IMR-90 (cell line): ENCODE data around the gene GIMAP4. TPM values are rescaled to one million over a fixed set of nuclear protein-coding genes. Genes with fewer than 3 reads are reported as not detected.

Source experiments
- ATAC-seq: fragments of 200-7000 bp; cut with Tn5 transposase; 2 replicates; pipeline ENCODE4 v1.9.1; 2020; ENCODE audit warnings: low read depth, mild to moderate bottlenecking, moderate library complexity
- BruUV-seq: library from RNA; stranded (reverse); fragments of 400-500 nt; replicated peaks from 2 replicates; lab custom pipeline; 2021; lab: Mats Ljungman, UMichigan
- CTCF ChIA-PET: fragments of 300-600 bp; formaldehyde crosslinking; extraction: SDS; loops from one replicate; lab custom pipeline; 2021; ENCODE audit warnings: antibody characterized with exemption; lab: Yijun Ruan, JAX
- POLR2A ChIA-PET: fragments of 300-600 bp; sonication (Branson Sonifier 250); formaldehyde crosslinking; loops from one replicate; lab custom pipeline; 2022; ENCODE audit warnings: antibody characterized with exemption; ENCODE audit not compliant: unreplicated experiment; lab: Charles Lee
- DNase-seq: peaks from one replicate; pipeline ENCODE4 v3.0.0; 2013
- H2AFZ ChIP-seq: replicated peaks from 2 replicates; pipeline ENCODE3; 2013; ENCODE audit warnings: low read length, mild to moderate bottlenecking; ENCODE audit not compliant: poor library complexity
- H2AK5ac ChIP-seq: 2 replicates; pipeline ENCODE4 v1.6.1; 2013; ENCODE audit warnings: low read depth, low read length, inconsistent platforms
- H2AK9ac ChIP-seq: replicated peaks from 2 replicates; pipeline ENCODE3; 2013; ENCODE audit warnings: mild to moderate bottlenecking, low read depth, low read length, moderate library complexity; ENCODE audit not compliant: poor library complexity
- H2BK120ac ChIP-seq: 2 replicates; pipeline ENCODE4 v1.6.1; 2013; ENCODE audit warnings: low read depth, low read length, inconsistent platforms
- H2BK15ac ChIP-seq: 3 replicates; pipeline ENCODE4 v1.6.1; 2013; ENCODE audit warnings: low read depth, low read length, inconsistent platforms
- H2BK20ac ChIP-seq: 2 replicates; pipeline ENCODE4 v1.6.1; 2013; ENCODE audit warnings: low read depth, mild to moderate bottlenecking, inconsistent platforms, low read length, moderate library complexity
- H2BK5ac ChIP-seq: 2 replicates; pipeline ENCODE4 v1.6.1; 2013; ENCODE audit warnings: mild to moderate bottlenecking, low read depth, low read length, inconsistent platforms; ENCODE audit not compliant: poor library complexity, severe bottlenecking
- H3K14ac ChIP-seq: replicated peaks from 2 replicates; pipeline ENCODE4 v1.6.1; 2013; ENCODE audit warnings: low read depth, low read length, inconsistent platforms
- H3K18ac ChIP-seq: 2 replicates; pipeline ENCODE4 v1.6.1; 2013; ENCODE audit warnings: low read depth, low read length, control low read depth
- H3K23ac ChIP-seq: 2 replicates; pipeline ENCODE4 v1.6.1; 2013; ENCODE audit warnings: low read depth, low read length, inconsistent platforms
- H3K27ac ChIP-seq: 2 replicates; pipeline ENCODE4 v1.5.1; 2013; ENCODE audit warnings: mild to moderate bottlenecking, control low read depth, low read length; ENCODE audit not compliant: insufficient read depth
- H3K27me3 ChIP-seq: 2 replicates; pipeline ENCODE4 v1.6.1; 2013; ENCODE audit warnings: low read length; ENCODE audit not compliant: control insufficient read depth, insufficient read depth
- H3K36me3 ChIP-seq: 2 replicates; pipeline ENCODE4 v1.6.1; 2013; ENCODE audit warnings: low read length, mixed read lengths; ENCODE audit not compliant: control insufficient read depth, insufficient read depth
- H3K4ac ChIP-seq: 2 replicates; pipeline ENCODE4 v1.6.1; 2013; ENCODE audit warnings: low read depth, low read length, inconsistent platforms
- H3K4me1 ChIP-seq: 2 replicates; pipeline ENCODE4 v1.6.1; 2013; ENCODE audit warnings: low read length, mixed read lengths; ENCODE audit not compliant: control insufficient read depth, insufficient read depth
- H3K4me2 ChIP-seq: 2 replicates; pipeline ENCODE4 v1.6.1; 2013; ENCODE audit warnings: low read depth, mild to moderate bottlenecking, control low read depth, low read length, moderate library complexity
- H3K4me3 ChIP-seq: 2 replicates; pipeline ENCODE4 v1.5.1; 2013; ENCODE audit warnings: low read depth, mild to moderate bottlenecking, control low read depth, low read length, moderate library complexity; ENCODE audit not compliant: insufficient read depth
- H3K56ac ChIP-seq: 2 replicates; pipeline ENCODE4 v1.6.1; 2013; ENCODE audit warnings: low read length, inconsistent platforms; ENCODE audit not compliant: insufficient read depth; ENCODE audit errors: extremely low read depth
- H3K79me1 ChIP-seq, 2 experiments: 2 replicates each; pipeline ENCODE4 v1.6.1; 2013; ENCODE audit warnings: low read length in 2 of 2, inconsistent platforms in 1 of 2, low read depth in 1 of 2
- H3K9ac ChIP-seq: 2 replicates; pipeline ENCODE4 v1.6.1; 2013; ENCODE audit warnings: low read depth, low read length, control low read depth
- H3K9me1 ChIP-seq: 2 replicates; pipeline ENCODE4 v1.6.1; 2013; ENCODE audit warnings: low read length, inconsistent platforms; ENCODE audit not compliant: insufficient read depth
- H3K9me3 ChIP-seq: 2 replicates; pipeline ENCODE4 v1.6.1; 2013; ENCODE audit warnings: low read length; ENCODE audit not compliant: control insufficient read depth, insufficient read depth
- H4K20me1 ChIP-seq: 2 replicates; pipeline ENCODE4 v1.6.1; 2013; ENCODE audit warnings: low read length, inconsistent platforms; ENCODE audit not compliant: insufficient read depth
- H4K5ac ChIP-seq: 2 replicates; pipeline ENCODE4 v1.6.1; 2013; ENCODE audit warnings: mild to moderate bottlenecking, low read depth, low read length, control low read depth
- H4K8ac ChIP-seq, 2 experiments: 2 replicates each; pipeline ENCODE4 v1.6.1; 2013; ENCODE audit warnings: low read depth in 2 of 2, low read length in 2 of 2, control low read depth in 1 of 2, inconsistent platforms in 1 of 2
- H4K91ac ChIP-seq: 2 replicates; pipeline ENCODE4 v1.6.1; 2013; ENCODE audit warnings: low read depth, low read length, inconsistent platforms; ENCODE audit not compliant: insufficient read depth
- CEBPB ChIP-seq: IDR thresholded peaks from 2 replicates; pipeline ENCODE4 v1.6.1; 2012; ENCODE audit warnings: low read depth, low read length, improper control_type of control experiment
- CHD1 ChIP-seq: IDR thresholded peaks from 2 replicates; pipeline ENCODE4 v1.6.1; 2012; ENCODE audit warnings: low read depth, low read length, improper control_type of control experiment
- CTCF ChIP-seq: conservative IDR thresholded peaks from 2 replicates; pipeline ENCODE4 v1.5.1; 2012; ENCODE audit warnings: mild to moderate bottlenecking, low read depth, low read length, improper control_type of control experiment
- FOS ChIP-seq: fragments of 150-350 bp; IDR thresholded peaks from 2 replicates; pipeline ENCODE4 v1.6.1; 2016; ENCODE audit warnings: low read depth, low read length
- MAFK ChIP-seq: IDR thresholded peaks from 2 replicates; pipeline ENCODE4 v1.6.1; 2012; ENCODE audit warnings: low read depth, low read length, improper control_type of control experiment
- MXI1 ChIP-seq: IDR thresholded peaks from 2 replicates; pipeline ENCODE4 v1.6.1; 2012; ENCODE audit warnings: low read depth, mild to moderate bottlenecking, low read length, moderate library complexity, borderline replicate concordance
- NFE2L2 ChIP-seq: fragments of 150-350 bp; IDR thresholded peaks from 2 replicates; pipeline ENCODE4 v1.6.1; 2016; ENCODE audit warnings: low read depth, mild to moderate bottlenecking, low read length
- RAD21 ChIP-seq: IDR thresholded peaks from 2 replicates; pipeline ENCODE4 v1.6.1; 2012; ENCODE audit warnings: low read length, improper control_type of control experiment
- RCOR1 ChIP-seq: IDR thresholded peaks from 2 replicates; pipeline ENCODE4 v1.6.1; 2012; ENCODE audit warnings: mild to moderate bottlenecking, low read length, improper control_type of control experiment; ENCODE audit not compliant: insufficient replicate concordance
- RFX5 ChIP-seq: IDR thresholded peaks from 2 replicates; pipeline ENCODE4 v1.8.0; 2012; ENCODE audit warnings: low read depth, mild to moderate bottlenecking, low read length, moderate library complexity
- SMC3 ChIP-seq: fragments of 150-350 bp; IDR thresholded peaks from 2 replicates; pipeline ENCODE4 v1.6.1; 2016; ENCODE audit warnings: low read depth, mild to moderate bottlenecking, antibody characterized with exemption, low read length, moderate library complexity
- WGBS, 2 experiments: methylation state at CpG; one replicate each; pipeline versions ENCODE4 v1.1.5 to v1.1.7; 2013; ENCODE audit warnings: missing lambda C conversion rate in 2 of 2; ENCODE audit not compliant: insufficient read length in 1 of 2; ENCODE audit errors: extremely low coverage in 2 of 2; 5-methylcytosine and 5-hydroxymethylcytosine counted together
- dilution Hi-C: fragments of 300-500 bp; cut with HindIII; formaldehyde crosslinking; loops from one replicate; pipeline ENCODE4 v1.14.3; 2018; ENCODE audit warnings: low sequenced_read_pairs; ENCODE audit not compliant: unreplicated experiment
- in situ Hi-C: fragments of 300-500 bp; cut with MboI; formaldehyde crosslinking; loops from 3 replicates; pipeline ENCODE4 v1.14.3; 2019; ENCODE audit warnings: low sequenced_read_pairs, inconsistent platforms, mixed read lengths
- intact Hi-C: fragments of 100-400 bp; cut with micrococcal nuclease; formaldehyde crosslinking; loops from 2 replicates; pipeline ENCODE4 v1.10.0; 2022
- polyA plus RNA-seq, 3 experiments: library from polyadenylated mRNA; depleted of rRNA; stranded (reverse); fragments of >200 nt; gene quantifications; 2 replicates each; pipeline ENCODE4 v1.2.3, GENCODE V29; 2012; ENCODE audit warnings: low replicate concordance in 1 of 3
- total RNA-seq: library from RNA; depleted of rRNA; stranded (reverse); fragments of >200 nt; gene quantifications from 2 replicates; pipeline ENCODE4 v1.2.3, GENCODE V29; 2012

Gene GIMAP4
- total and polyA plus RNA-seq, 2 of the 4 experiments (the other 2 are of a cell fraction): not detected

GRCh38 chr7:150564566-150564965, 2.6 kb upstream of the GIMAP4 start:
- H4K8ac ChIP-seq: no peak overlapping the region
- no peaks in the 10 kb centered on the region for H3K79me1 ChIP-seq
- H3K4me2 ChIP-seq: no peak overlapping the region
- no peaks in the 10 kb centered on the region for H3K4me1 ChIP-seq
- H3K23ac ChIP-seq: no peak overlapping the region
- CTCF ChIA-PET: no interaction called here
- no peaks in the 10 kb centered on the region for H3K36me3 ChIP-seq
- H2AFZ ChIP-seq: no peak overlapping the region
- H3K9me1 ChIP-seq: no peaks in the 10 kb centered on the region
- H2AK5ac ChIP-seq: no peak overlapping the region
- H3K27ac ChIP-seq: no peak overlapping the region
- BruUV-seq: no TSS peak
- no peak overlapping the region for H3K14ac ChIP-seq
- no peaks in the 10 kb centered on the region for H3K27me3 ChIP-seq
- no peak overlapping the region for H2BK15ac ChIP-seq
- H4K5ac ChIP-seq: no peak overlapping the region
- H3K9ac ChIP-seq: no peak overlapping the region
- intact Hi-C loops (no loop called here), in situ Hi-C loops (no loop called here), dilution Hi-C loops (no loop called here)
- H2BK20ac ChIP-seq: no peak overlapping the region
- H3K9me3 ChIP-seq: peaks cover 18% of the 10 kb centered on the region
- no peak overlapping the region for H4K91ac ChIP-seq
- no peaks in the 10 kb centered on the region for H4K20me1 ChIP-seq
- no peak overlapping the region for H3K18ac ChIP-seq
- H3K4me3 ChIP-seq: no peak overlapping the region
- ATAC-seq (no peak), DNase-seq (no peak)
- no peak overlapping the region for H2AK9ac ChIP-seq
- no CpG with 5 or more reads among the region's 3 CpGs for whole genome bisulfite sequencing, 2 experiments
- no peak overlapping the region for H2BK5ac ChIP-seq
- no peak overlapping the region for H3K56ac ChIP-seq
- H2BK120ac ChIP-seq: no peak overlapping the region
- POLR2A ChIA-PET: no interaction called here
- TF ChIP-seq SMC3: no peak
- TF ChIP-seq MAFK: no peak
- TF ChIP-seq RAD21: no peak
- TF ChIP-seq CEBPB: no peak
- TF ChIP-seq RCOR1: no peak
- no peak for TF ChIP-seq FOS
- no peak for TF ChIP-seq NFE2L2
- TF ChIP-seq RFX5: no peak
- no peak for TF ChIP-seq CHD1
- no peak for TF ChIP-seq MXI1
- no peak for TF ChIP-seq CTCF
- H3K4ac ChIP-seq: no peak overlapping the region
